NCI-H748 (cell line): Measurements from ENCODE around the gene GPSM1.
A peak's percentile ranks its signal among the peaks of the same experiment; 100 is the strongest.

Source experiments
- DNase-seq: peaks from one replicate; lab custom pipeline; 2025; ENCODE audit not compliant: unreplicated experiment; lab: John Stamatoyannopoulos, UW

The GPSM1 gene

DNA sequence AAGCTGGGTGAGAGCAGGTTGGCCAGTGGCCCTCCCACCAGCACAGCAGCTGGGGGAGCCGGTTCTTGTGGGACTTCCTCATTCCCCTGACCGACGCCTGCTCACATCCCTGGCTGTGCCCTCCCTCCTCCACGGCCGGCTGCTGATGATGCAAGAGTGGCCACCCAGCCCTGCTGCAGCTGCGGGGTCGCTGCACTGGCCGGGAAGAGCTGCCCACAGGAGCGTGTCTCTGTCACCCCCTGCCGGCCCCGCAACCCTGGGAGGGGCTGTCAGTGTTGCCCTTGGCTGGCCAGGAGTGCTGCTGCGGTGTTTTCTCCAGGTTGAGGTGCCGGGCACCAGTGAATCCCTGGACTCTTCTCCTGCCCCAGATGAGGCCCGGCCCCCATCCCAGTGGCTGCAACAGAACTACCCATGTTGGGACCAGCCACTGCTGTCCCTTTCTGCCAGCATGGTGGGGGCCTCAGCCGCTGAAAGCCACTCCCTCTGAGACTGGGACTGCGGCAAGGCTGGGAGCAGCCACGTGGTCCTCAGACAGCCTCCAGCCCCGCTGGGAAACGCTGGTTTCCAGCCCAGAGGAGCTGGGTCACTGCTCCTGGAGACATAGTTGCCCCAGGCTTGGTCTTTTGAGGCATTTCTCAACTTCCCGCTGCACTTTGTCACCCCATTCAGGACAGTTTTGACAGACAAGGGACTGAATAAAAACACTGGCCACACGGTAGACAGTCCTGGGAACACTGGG lies 45.4 kb downstream of the GPSM1 start:
- peak; percentile 15 for DNase-seq

GRCh38 chr9:136373300-136374182 lies 46.2 kb downstream of the GPSM1 start, which contains the start of gene CARD9:
Gene CARD9, minus strand, starts transcription at chr9:136373669. Its CDS starts 1,591 bp downstream, at chr9:136372078.
- DNase-seq = no peak

DNA sequence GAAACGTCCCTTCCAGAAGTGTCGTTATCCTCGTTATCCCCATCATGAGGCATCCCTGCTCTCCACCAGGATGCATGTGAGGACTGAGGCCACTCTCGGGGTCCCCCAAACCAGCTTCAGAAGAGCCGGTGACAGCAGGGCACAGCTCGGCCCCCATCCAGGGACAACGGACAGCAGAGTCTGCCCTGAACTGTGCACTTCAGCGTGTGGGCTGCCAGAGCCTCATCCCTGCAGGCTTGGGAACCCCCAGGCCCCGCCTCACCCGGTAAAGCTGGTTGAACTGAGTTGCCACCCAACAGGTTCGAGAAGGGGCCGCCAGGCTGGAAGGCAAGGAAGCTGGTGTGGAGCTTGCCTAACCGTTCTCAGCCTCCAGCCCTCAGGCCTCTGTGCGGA lies 46.8 kb downstream of the GPSM1 start:
- no peak for DNase-seq

DNA sequence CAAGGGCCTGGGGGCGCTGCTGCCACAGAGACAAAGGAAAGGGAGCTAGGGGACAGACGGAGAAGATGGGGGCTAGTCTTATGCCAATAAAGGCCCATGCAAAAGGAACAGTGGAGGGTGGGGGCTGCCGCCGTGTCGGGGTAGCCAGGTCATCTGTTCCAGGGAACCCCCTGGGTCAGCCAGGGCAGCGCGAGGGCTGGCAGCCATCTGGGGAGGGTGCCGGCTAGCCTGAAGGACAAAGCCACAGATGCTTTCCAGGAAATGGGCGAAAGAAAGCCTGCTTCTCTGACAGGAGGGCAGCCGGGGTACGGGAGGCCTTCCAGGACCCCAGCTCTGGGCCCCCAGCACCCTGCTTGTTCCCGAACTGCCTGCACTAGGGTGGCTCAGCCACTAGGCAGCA lies 47.8 kb downstream of the GPSM1 start:
- DNase-seq = no peak

- no peak for DNase-seq
Observed at GRCh38 chr9:136376457-136376856, 49.1 kb downstream of the GPSM1 start.

GRCh38 chr9:136377341-136378169 lies 50.2 kb downstream of the GPSM1 start:
- DNase-seq = no peak

DNA sequence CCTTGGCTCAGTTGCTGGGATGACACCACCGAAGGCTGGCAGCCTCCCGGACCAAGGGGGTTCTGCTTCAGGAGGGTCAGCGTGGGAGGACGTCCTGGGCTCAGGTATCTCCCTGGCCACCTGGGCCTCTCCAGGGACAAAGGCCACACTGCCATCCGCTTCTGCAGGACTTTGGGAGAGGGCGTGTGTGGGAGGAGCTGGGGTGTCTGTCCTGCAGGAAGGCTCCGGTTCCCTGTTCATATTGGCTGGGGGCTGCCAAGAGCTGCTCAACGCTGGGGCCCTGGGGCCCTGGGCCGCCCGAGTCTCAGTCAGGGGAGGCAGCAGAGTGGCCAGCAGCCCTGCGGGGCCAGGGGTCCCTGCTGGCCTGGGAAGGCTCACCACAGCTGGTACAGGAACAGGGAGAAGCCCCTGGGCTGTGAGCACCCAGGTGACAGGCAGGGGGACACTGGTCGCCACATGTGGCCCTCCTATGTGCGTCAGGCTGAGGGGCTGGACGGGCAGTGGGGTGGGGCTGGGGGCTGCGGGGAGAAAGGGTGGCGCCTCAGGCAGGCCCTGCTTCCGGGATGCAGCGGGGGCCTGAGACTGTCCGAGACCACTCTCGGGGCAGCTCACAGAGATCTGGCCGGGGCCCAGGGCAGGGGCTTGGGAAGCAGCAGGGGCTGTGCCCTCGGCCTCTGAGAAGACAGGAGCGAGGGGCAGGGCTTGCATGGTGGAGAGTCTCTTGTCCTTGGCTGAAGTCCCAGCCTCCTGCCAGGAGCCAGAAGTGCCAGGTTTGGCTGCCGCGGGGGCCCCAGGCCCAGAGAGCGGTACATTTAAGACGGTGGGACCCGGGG lies 51.0 kb downstream of the GPSM1 start:
- no peak for DNase-seq

- no peak for DNase-seq
Observed at GRCh38 chr9:136379003-136379287, 51.6 kb downstream of the GPSM1 start.

GRCh38 chr9:136379401-136379800 lies 52.1 kb downstream of the GPSM1 start:
- DNase-seq = no peak

GRCh38 chr9:136379891-136380290 lies 52.6 kb downstream of the GPSM1 start:
- no peak for DNase-seq

DNA sequence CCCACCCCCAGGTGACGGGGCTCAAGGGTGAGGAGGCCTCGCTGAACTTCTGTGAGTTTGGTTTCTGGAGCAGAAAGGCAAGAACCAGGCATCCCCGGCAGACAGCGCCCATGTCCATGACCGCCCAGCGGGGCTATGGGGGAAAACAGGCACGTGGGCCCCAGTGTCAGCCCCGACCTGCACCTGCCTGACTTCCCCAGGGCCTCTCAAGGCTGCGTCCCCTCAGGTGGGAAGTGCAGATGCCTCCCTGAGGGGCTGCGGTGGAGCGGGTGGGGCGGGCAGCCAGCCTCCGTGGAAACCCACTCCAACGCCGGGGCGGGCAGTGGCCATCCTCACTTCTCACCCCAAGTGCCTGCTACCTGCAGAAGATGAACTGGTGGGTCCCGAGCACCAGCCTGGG lies 53.0 kb downstream of the GPSM1 start:
- no peak for DNase-seq

DNA sequence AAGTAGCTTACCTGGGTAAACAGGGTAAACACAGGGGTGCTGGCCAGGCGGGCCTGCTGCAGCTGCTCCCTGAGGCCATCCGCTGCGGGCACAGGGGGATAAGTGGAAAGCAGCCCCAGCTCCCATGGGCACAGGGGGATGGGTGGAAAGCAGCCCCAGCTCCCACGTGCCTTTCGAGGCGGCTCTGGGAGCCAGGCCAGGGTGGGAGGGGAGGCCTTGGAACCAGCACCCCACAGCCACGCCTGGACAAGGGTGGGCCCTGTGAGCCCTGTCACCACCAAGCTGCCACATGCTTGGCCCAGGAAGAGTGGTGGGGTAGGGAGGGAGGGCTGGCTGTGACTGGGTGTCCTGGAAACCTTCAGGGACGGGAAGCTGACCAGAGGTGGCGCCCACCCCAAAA lies 54.0 kb downstream of the GPSM1 start:
- DNase-seq = no peak

GRCh38 chr9:136381966-136382513 lies 54.7 kb downstream of the GPSM1 start:
- DNase-seq = no peak

DNA sequence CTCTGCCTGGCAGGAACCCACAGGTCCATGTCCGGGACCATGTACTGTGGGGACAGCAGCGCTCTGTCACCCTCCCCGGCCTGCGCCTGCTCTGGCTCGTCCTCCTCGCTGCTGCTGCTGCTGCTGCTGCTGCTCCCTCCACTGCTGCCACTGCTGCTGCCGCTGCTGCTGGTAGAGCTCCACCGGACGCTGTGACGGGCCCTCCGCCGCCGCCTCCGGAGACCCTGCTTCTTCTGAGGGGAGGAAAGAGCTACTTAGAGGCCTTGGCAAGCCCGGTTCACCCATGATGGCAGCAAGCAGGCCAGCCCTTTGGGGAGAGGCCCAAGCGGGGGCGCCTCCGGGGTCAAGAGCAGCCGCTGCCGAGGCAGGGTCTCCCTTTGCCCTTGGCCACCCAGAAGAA lies 56.1 kb downstream of the GPSM1 start:
- DNase-seq = no peak

- no peak for DNase-seq
Observed at GRCh38 chr9:136385015-136385414, 57.7 kb downstream of the GPSM1 start.

DNA sequence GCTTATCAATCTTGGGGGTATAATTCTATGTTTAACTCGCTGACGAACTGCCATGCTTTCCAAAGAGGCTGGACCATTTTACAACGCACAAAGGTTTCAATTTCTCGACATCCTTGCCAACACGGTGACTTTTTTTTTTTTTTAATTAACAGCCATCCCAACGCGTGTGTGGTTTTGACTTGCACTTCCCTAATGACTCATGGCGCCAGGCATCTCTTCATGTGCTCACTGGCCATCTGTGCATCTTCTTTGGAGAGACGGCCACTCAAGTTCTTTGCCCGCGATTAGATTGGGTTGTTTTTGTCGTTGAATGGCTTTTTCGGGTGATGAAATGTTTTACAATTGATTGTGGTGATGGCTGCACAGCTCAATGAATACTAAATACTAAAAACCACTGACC lies 58.7 kb downstream of the GPSM1 start:
- no peak for DNase-seq

DNA sequence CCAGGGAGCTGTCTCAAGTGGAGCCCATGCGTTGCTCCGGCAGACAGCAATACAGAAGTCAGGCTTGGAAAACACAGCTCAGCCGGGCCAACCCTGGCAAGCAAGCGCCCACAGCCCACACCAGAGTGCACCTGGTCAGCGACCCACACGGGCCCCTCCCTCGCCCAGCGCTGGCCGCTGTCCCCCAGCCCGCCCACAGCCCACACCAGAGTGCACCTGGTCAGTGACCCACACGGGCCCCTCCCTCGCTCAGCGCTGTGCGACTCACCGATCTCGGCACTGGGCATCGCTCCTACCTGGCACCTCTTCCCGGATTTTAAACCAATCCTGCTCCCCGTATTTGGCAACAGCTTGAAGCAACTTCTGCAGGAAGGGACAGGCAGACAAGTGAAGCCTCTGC lies 59.9 kb downstream of the GPSM1 start:
- no peak for DNase-seq

- no peak for DNase-seq
Observed at GRCh38 chr9:136389396-136389795, 62.1 kb downstream of the GPSM1 start.

GRCh38 chr9:136391737-136392537 lies 64.6 kb downstream of the GPSM1 start:
- no peak for DNase-seq
